Retinal pigment epithelial cell (primary cell): Measurements from ENCODE around the gene ZNF701.

Source experiments
- DNase-seq: peaks from one replicate; pipeline ENCODE4 v3.0.0-alpha.2; 2010; ENCODE audit warnings: low read depth
- H3K4me3 ChIP-seq: 2 replicates; pipeline ENCODE4 v1.5.1; 2011; ENCODE audit warnings: mild to moderate bottlenecking, low read length, control low read depth, moderate library complexity
- TF ChIP-seq, protein P1 (sequence below): conservative IDR thresholded peaks from 2 replicates; pipeline ENCODE4 v1.5.1; 2011; ENCODE audit warnings: low read depth, low read length, control low read depth, inconsistent platforms

The ZNF701 gene

DNA sequence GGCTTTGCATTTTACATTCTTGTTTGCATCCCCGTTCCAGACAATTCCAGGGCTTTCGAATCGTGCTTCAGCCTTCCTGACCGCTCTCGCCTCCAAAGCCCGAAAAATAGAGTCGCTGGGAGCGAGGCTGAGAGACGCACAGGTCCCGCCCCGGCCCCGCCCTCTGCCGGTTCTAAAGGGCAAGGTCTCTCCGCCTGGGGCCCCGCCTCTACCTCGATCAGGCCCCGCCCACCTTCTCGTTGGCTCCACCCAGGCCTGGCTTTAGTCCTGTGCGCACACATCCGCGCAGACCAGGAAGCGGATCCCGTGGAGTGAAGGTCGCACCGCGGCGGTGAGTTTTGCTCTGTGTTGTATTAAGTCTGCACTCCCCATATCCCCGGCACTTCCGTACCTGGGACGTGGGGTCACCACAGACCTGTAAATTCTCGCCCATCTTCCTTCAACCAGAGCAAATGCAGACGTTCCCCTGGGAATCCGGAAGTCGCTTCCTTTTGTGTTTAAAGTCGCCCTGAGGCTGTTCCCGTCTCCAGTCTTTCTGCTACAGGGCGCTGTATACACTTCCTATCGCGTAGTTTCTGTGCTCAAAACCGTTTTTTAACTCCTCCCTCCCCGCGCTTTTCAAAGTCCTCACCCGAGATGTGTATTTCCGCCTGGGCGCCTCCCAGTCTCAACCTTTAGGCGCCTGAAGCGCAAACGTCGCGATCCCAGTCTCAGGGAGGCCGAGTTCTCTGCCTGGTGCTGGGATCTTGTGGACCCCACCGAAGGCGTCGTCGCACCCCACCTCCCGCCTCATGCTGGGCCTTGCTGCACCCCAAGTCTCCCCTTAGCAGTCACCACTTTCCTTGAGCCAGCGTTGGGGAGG is at the start of gene ZNF701:
ZNF701 (plus strand) TSS at position 288 of the 862 bp plus-strand sequence. CDS start 3,861 bp downstream, outside the sequence.
- H3K4me3 ChIP-seq: peak within 1 kb of the TSS; percentile 79
- peak; percentile 0 for DNase-seq
- TF ChIP-seq, protein P1, sequence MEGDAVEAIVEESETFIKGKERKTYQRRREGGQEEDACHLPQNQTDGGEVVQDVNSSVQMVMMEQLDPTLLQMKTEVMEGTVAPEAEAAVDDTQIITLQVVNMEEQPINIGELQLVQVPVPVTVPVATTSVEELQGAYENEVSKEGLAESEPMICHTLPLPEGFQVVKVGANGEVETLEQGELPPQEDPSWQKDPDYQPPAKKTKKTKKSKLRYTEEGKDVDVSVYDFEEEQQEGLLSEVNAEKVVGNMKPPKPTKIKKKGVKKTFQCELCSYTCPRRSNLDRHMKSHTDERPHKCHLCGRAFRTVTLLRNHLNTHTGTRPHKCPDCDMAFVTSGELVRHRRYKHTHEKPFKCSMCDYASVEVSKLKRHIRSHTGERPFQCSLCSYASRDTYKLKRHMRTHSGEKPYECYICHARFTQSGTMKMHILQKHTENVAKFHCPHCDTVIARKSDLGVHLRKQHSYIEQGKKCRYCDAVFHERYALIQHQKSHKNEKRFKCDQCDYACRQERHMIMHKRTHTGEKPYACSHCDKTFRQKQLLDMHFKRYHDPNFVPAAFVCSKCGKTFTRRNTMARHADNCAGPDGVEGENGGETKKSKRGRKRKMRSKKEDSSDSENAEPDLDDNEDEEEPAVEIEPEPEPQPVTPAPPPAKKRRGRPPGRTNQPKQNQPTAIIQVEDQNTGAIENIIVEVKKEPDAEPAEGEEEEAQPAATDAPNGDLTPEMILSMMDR: peak; percentile 7

DNA sequence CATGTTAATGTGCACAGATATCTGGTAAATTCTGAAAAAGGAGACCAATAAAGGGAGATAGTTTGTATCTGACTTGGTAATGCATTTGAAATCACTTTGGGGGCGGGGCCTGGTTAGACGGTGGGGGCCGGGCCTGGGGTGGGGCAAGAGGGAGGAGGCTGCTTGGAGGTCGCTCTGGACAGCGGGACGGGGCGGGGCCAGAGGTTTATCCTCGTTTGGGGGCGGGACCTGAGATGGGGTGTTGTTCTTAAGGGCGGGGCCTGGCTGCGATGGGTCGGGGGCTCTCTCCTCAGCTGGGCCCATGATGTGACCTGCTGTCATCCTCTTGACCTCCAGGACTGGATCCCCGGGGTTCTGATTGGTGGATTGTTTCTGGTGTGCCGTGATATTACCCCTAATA is 47.5 kb upstream of the ZNF701 start:
- no peak overlapping the region for H3K4me3 ChIP-seq
- DNase-seq: no peak
- TF ChIP-seq, protein P1: no peak

DNA sequence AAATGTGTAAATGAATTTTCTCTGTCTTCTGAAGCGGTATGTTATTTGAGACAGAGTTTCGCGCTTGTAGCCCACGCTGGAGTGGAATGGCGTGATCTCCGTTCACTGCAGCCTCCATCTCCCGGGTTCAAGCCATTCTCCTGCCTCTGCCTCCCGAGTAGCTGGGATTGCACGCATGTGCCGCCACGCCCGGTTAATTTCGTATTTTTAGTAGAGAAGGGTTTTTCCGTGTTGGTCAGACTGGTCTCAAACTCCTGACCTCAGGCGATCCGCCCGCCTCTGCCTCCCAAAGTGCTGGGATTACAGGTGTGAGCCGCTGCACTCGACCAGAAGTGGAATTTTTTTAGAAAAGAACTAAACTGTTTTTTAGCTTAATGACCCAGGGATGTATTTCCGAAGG is 46.0 kb upstream of the ZNF701 start:
- DNase-seq: no peak
- TF ChIP-seq, protein P1: no peak

DNA sequence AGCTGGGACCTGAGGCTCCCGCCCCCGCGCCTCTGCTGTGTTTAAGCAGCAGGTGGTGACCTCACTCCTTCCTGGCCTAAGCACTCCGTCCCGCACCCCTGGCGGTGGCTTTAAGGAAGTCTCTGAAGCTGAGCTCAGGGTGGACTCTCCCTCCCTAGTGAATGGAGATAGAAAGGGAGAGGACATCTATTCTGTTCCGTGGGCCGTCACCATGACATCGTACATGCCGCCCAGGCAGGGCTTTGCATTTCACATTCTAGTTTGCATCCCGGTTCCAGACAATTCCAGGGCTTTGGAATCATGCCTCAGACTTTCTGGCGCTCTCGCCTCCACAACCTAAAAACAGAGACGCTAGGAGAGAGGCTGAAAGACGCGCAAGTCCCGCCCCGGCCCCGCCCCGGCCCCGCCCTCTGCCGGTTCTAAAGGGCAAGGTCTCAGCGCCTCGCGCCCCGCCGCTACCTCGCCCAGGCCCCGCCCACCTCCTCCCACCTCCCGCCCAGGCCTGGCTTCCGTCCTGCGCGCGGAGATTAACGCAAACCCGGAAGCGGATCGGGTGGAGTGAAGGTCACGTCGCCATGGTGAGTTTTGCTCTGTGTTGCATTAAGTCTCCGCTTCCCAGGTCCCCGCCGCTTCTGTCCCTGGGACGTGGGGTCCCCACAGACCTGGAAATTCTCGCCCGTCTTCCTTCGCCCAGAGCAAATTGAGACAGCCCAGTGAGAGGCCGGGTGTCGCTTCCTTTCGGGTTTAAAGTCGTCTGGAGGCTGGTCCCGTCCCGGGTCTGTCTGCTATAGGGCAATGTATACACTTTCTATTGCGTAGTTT is 42.7 kb upstream of the ZNF701 start, which contains the start of gene ZNF808:
ZNF808 (plus strand) TSS at position 535 of the 822 bp plus-strand sequence. CDS start 15,617 bp downstream, outside the sequence.
- H3K4me3 ChIP-seq: peak within 1 kb of the TSS; percentile 92
- DNase-seq: peak; percentile 71
- TF ChIP-seq, protein P1: peak; percentile 72

More for the DNA sequence above, 46.0 kb upstream of the ZNF701 start:
- no peak overlapping the region for H3K4me3 ChIP-seq

DNA sequence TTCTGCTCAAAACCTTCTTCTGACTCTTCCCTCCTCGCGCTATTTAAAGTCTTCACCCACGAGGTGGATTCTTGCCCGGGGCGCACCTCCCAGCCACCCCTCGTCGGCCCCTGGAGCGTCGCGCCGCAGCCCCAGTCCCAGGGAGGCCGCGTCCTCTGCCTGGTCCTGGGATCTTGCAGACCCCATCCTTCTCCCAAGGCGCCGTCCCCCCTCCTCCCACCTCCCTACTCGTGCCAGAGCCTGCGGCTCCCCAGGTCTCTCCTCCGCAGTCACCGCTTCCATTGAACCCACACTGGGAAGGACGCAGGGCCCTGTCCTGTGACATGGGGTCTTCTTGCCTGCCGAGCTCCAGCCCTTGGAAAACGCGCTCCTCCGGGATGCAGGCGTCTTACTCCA is 42.1 kb upstream of the ZNF701 start:
- H3K4me3 ChIP-seq: peak overlapping the region; percentile 92
- TF ChIP-seq, protein P1: no peak
- no peak for DNase-seq

DNA sequence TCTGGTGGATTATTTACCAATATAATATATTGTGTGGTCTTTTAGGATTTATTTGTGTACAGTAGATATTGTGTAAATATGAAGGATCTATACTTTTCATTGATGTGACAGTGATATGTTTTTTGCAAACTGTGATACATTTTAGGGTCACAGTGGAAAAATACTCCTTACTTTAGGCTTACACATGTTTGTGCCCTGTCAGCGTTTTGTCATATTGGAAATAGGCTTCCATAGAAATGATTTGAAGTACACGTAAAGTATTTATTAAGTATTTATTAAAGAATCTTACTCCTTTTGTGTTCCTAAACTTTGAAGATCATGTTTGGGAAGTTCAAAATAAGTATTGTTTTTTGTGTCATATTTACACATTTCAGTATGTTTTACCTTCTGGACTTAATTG is 37.6 kb upstream of the ZNF701 start:
- TF ChIP-seq, protein P1: no peak
- H3K4me3 ChIP-seq: no peak overlapping the region
- no peak for DNase-seq
